ENCODE results near the gene VIL1.

The VIL1 gene

DNA sequence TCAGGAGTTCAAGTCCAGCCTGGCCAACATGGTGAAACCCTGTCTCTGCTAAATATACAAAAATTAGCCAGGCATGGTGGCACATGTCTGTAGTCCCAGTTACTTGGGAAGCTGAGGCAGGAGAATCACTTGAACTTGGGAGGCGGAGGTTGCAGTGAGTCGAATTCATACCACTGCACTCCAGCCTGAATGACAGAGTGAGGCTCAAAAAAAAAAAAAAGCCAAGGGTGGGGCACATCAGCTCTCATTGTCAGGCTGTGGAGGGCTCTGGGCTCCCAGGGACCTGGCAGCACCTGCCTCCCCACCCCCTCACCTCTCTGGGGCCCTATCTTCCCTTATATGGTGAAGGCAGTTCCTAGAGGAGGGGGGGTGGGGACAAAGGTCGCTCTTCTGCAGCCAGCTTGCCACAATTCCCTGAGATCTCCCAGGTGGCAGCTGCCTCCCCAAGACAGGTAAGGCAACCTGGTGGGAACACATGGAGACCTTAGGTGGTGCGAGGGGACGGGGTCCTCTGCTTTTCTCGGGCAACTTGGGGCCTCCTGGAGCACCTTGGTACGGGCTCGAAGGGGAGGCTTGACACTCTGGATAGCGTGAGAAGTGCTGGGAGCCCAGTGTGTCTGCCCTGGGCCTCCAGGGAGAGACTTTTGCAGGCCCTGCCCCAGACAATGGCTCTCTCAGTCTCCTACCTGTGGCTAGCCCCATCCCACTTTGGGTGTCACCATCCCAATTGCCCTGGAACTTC, at the start of gene VIL1:
TSS of gene VIL1 (plus strand) at position 407 of the 742 bp plus-strand sequence. CDS start 4,656 bp downstream, outside the sequence.
- no peak for DNase-seq

GRCh38 chr2:218369330-218369729, 49.6 kb upstream of the VIL1 start:
- no peak for DNase-seq

GRCh38 chr2:218370410-218371063, 48.4 kb upstream of the VIL1 start:
- DNase-seq: no peak

DNA sequence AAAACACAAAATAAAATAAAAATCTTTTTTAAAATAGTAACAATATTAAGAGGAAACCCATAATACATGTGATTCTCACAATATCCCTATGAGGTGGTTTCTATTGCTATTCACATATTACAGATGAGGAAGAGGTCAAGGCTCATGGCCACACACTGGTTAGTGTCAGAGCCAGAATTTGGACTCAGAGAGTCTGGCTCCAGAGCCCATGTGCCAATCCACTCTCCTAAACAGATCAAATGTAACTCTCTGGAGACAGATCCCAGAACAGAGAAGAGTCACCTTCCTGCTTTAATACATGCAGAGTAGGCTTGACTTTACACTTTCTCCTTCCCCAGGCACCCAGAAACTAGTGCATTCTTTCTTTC, 47.0 kb upstream of the VIL1 start:
- DNase-seq: no peak

GRCh38 chr2:218374795-218375194, 44.1 kb upstream of the VIL1 start:
- no peak for DNase-seq

- DNase-seq: no peak
Observed at GRCh38 chr2:218375212-218375611, 43.7 kb upstream of the VIL1 start.

DNA sequence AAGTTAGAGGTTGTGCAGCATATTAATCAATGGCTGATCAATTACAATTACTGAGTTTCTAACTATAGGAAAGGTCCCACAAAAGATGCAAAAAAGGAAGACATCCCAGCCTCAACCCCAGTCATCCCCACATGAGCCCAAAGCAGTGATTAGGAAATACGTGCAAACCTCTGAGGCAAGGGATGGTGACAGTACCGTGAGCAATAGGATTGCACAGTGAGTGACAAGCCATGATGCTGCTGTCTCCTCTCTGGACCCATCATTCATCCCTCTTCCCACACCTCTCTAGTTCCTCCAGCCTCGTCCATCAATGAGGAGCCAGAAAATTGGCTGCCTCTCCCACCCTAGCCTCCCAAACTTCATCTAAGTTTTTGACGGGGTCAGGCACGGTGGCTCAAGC, 40.9 kb upstream of the VIL1 start:
- DNase-seq: no peak

- no peak for DNase-seq
Observed at GRCh38 chr2:218381916-218382366, 37.0 kb upstream of the VIL1 start, which contains the start of gene SLC11A1. Gene SLC11A1 (plus strand): TSS chr2:218382273. CDS start chr2:218382369, 96 bp downstream.

- DNase-seq: no peak
Observed at GRCh38 chr2:218382785-218383184, 36.1 kb upstream of the VIL1 start.

DNA sequence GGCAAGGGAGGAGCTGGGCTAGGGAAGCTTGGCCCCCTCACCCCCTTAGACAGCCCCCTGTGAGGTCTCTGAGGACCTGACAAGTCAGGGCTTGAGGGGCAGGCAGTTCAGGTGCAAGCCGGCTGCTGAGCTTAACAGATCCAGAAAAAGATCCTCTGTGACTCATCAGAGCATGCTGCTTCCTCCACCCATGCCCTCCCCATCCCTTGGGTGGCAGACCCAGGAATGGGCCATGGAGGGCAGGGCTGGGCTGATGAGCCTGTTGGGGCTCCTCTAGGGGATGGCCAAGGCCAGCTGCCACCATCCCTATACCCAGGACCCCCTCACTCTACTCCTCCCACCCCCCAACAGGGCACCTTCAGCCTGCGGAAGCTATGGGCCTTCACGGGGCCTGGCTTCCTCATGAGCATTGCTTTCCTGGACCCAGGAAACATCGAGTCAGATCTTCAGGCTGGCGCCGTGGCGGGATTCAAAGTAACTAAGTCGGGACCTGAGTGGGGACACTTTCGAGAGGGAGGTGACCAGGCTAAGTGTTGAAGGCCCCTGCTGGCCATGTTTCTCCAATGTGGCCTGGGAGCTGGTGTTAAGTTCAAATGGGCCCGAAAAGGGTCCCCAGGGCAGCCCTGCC, 34.9 kb upstream of the VIL1 start:
- no peak for DNase-seq

GRCh38 chr2:218384975-218385374, 33.9 kb upstream of the VIL1 start:
- DNase-seq: no peak

- DNase-seq: no peak
Observed at GRCh38 chr2:218386505-218387368, 32.2 kb upstream of the VIL1 start.

GRCh38 chr2:218387369-218388194, 31.3 kb upstream of the VIL1 start:
- no peak for DNase-seq

GRCh38 chr2:218389333-218390150, 29.4 kb upstream of the VIL1 start:
- DNase-seq: no peak

- no peak for DNase-seq
Observed at GRCh38 chr2:218391202-218391601, 27.7 kb upstream of the VIL1 start.

GRCh38 chr2:218392459-218392858, 26.5 kb upstream of the VIL1 start:
- DNase-seq: no peak

- DNase-seq: no peak
Observed at GRCh38 chr2:218392891-218393462, 25.9 kb upstream of the VIL1 start.

- DNase-seq: no peak
Observed at GRCh38 chr2:218393750-218394290, 25.1 kb upstream of the VIL1 start.

DNA sequence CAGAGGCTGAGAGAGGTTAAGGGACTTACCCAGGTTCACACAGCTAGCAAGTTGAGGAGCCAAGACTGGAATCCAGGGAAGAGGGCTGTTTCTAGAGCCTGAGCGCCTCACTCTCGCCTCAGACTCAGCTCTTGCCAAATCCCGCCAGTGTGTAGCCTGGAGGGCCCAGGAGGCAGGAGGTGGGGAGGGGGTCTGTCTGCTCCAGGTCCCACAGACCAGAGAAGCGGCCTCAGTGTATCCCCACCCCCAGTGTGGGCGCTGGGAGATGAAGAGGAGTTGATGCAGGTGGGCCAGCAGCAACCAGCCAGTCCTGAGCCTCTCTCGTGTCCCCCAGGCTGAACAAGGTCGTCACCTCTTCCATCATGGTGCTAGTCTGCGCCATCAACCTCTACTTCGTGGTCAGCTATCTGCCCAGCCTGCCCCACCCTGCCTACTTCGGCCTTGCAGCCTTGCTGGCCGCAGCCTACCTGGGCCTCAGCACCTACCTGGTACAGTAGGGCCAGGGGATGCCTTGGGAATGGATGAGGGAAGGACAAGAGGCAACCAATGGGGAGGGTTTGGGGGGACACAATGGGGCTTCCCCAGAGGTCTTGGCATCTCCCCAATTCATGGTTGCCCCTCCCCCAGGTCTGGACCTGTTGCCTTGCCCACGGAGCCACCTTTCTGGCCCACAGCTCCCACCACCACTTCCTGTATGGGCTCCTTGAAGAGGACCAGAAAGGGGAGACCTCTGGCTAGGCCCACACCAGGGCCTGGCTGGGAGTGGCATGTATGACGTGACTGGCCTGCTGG, 24.4 kb upstream of the VIL1 start:
- DNase-seq: no peak

GRCh38 chr2:218395090-218395444, 23.9 kb upstream of the VIL1 start:
- no peak for DNase-seq

Measured in stimulated activated CD8-positive, alpha-beta memory T cell treated with anti-CD3 and anti-CD28 coated beads, Interleukin-4, amount 100 ng/mL, for 48 hours (primary cell).